DOHH2 (cell line): ENCODE results near the gene ITGA1.

Experiments
- H3F3A ChIP-seq: fragments of 200-600 bp; sonication (generic), shearing (Covaris generic); 2 replicates; pipeline ENCODE4 v1.6.0; 2016; ENCODE audit warnings: antibody characterized with exemption, mild to moderate bottlenecking; ENCODE audit not compliant: control insufficient read depth, insufficient read depth
- H3K27ac ChIP-seq: fragments of 200-600 bp; sonication (generic); 2 replicates; pipeline ENCODE4 v1.5.1; 2014; ENCODE audit warnings: low read depth, mild to moderate bottlenecking, low read length, moderate library complexity
- H3K27me3 ChIP-seq: fragments of 200-600 bp; sonication (generic); 2 replicates; pipeline ENCODE4 v1.6.1; 2014; ENCODE audit warnings: mild to moderate bottlenecking, low read length, mixed read lengths; ENCODE audit not compliant: control insufficient read depth
- H3K36me3 ChIP-seq: fragments of 200-600 bp; sonication (generic); 2 replicates; pipeline ENCODE4 v1.6.1; 2014; ENCODE audit warnings: mild to moderate bottlenecking, low read length, moderate library complexity, mixed read lengths; ENCODE audit not compliant: control insufficient read depth
- H3K4me1 ChIP-seq: fragments of 200-600 bp; sonication (generic); 2 replicates; pipeline ENCODE4 v1.6.1; 2014; ENCODE audit warnings: mild to moderate bottlenecking, low read length, mixed read lengths; ENCODE audit not compliant: control insufficient read depth
- H3K4me2 ChIP-seq: fragments of 200-600 bp; sonication (generic); 2 replicates; pipeline ENCODE4 v1.6.0; 2014; ENCODE audit warnings: mild to moderate bottlenecking, low read length, moderate library complexity
- H3K4me3 ChIP-seq: fragments of 200-600 bp; sonication (generic); 2 replicates; pipeline ENCODE4 v1.5.1; 2014; ENCODE audit warnings: mild to moderate bottlenecking, low read length, mixed read lengths
- H3K79me2 ChIP-seq: fragments of 200-600 bp; sonication (generic); 2 replicates; pipeline ENCODE4 v1.6.1; 2014; ENCODE audit warnings: mild to moderate bottlenecking, low read length, mixed read lengths; ENCODE audit not compliant: control insufficient read depth
- H3K9me2 ChIP-seq: fragments of 200-600 bp; sonication (generic); replicated peaks from 2 replicates; pipeline ENCODE4 v1.6.1; 2014; ENCODE audit warnings: mild to moderate bottlenecking, low read length, mixed read lengths; ENCODE audit not compliant: control insufficient read depth
- H3K9me3 ChIP-seq: fragments of 200-600 bp; sonication (generic); 2 replicates; pipeline ENCODE4 v1.6.1; 2014; ENCODE audit warnings: antibody characterized with exemption, low read length, mixed read lengths; ENCODE audit not compliant: control insufficient read depth, insufficient read depth
- H4K20me1 ChIP-seq: fragments of 200-600 bp; sonication (generic); 2 replicates; pipeline ENCODE4 v1.6.0; 2014; ENCODE audit warnings: low read depth, mild to moderate bottlenecking, antibody characterized with exemption, low read length, moderate library complexity; ENCODE audit not compliant: control insufficient read depth, insufficient read depth
- CTCF ChIP-seq: fragments of 200-600 bp; sonication (generic); IDR thresholded peaks from one replicate; pipeline ENCODE4 v1.5.1; 2014; ENCODE audit warnings: antibody characterized with exemption, mild to moderate bottlenecking, low read depth, low read length; ENCODE audit not compliant: poor library complexity, severe bottlenecking
- EZH2phosphoT487 ChIP-seq: fragments of 200-600 bp; sonication (generic); IDR thresholded peaks from 2 replicates; pipeline ENCODE4 v1.6.1; 2017; ENCODE audit warnings: borderline replicate concordance, mild to moderate bottlenecking, antibody characterized with exemption, low read length, moderate library complexity, mixed read lengths

ITGA1 gene

GRCh38 chr5:52837068-52837467, 49.4 kb downstream of the ITGA1 start:
- no peaks in the 10 kb centered on the region for H3K4me1 ChIP-seq
- H3K27me3 ChIP-seq = no peaks in the 10 kb centered on the region
- no peak overlapping the region for H3K4me3 ChIP-seq
- no peaks in the 10 kb centered on the region for H3K9me3 ChIP-seq
- H3K79me2 ChIP-seq = no peaks in the 10 kb centered on the region
- no peaks in the 10 kb centered on the region for H4K20me1 ChIP-seq
- H3F3A ChIP-seq = no peaks in the 10 kb centered on the region
- H3K4me2 ChIP-seq = no peak overlapping the region
- H3K9me2 ChIP-seq = no peaks in the 10 kb centered on the region
- H3K27ac ChIP-seq = no peak overlapping the region
- H3K36me3 ChIP-seq = no peaks in the 10 kb centered on the region
- TF ChIP-seq EZH2phosphoT487 (no peak), CTCF (no peak)

DNA sequence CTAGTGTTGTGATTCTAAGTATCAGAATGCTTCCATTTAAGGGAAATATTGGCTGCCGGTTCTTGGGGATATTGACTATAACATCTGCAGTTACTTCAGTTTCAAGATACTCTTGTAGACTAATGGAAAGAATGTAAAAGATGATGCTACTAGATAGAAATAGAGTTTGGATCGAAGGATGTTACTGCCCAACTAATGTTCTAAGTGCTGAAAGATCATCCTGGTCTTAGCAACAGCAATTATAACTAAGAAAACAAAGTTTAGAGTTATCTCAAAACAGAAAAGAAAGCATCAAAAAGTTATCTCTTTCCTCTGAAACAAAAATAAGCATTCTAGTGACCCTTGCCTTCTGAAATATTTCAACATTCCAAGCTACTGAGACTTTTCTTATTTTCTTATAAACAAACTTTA, 49.9 kb downstream of the ITGA1 start:
- Histone ChIP-seq H3K9me2 (no peaks in the 10 kb centered on the region), H3K4me1 (no peaks in the 10 kb centered on the region), H3K9me3 (no peaks in the 10 kb centered on the region), H4K20me1 (no peaks in the 10 kb centered on the region), H3K27ac (no peak overlapping the region), H3K4me2 (no peak overlapping the region), H3K27me3 (no peaks in the 10 kb centered on the region), H3K79me2 (no peaks in the 10 kb centered on the region), H3K36me3 (no peaks in the 10 kb centered on the region), H3K4me3 (no peak overlapping the region), H3F3A (no peaks in the 10 kb centered on the region)
- no peak for TF ChIP-seq EZH2phosphoT487
- no peak for TF ChIP-seq CTCF

GRCh38 chr5:52838326-52839015, 50.8 kb downstream of the ITGA1 start:
- Histone ChIP-seq H3F3A (no peaks in the 10 kb centered on the region), H3K27me3 (no peaks in the 10 kb centered on the region), H3K9me2 (no peaks in the 10 kb centered on the region), H3K4me2 (no peak overlapping the region), H3K4me1 (no peaks in the 10 kb centered on the region), H3K36me3 (no peaks in the 10 kb centered on the region), H3K4me3 (no peak overlapping the region), H3K79me2 (no peaks in the 10 kb centered on the region), H4K20me1 (no peaks in the 10 kb centered on the region), H3K27ac (no peak overlapping the region), H3K9me3 (no peaks in the 10 kb centered on the region)
- no peak for TF ChIP-seq CTCF
- no peak for TF ChIP-seq EZH2phosphoT487
